SK-N-SH (cell line): Measurements from ENCODE around the gene ID4.

Experiments
- CTCF ChIP-seq: fragments of 200-600 bp; sonication (generic); IDR thresholded peaks from 2 replicates; pipeline ENCODE4 v1.6.1; 2017; ENCODE audit warnings: antibody characterized with exemption, mild to moderate bottlenecking, moderate library complexity
- EP300 ChIP-seq, 2 experiments: IDR thresholded peaks; 2 replicates each; pipeline versions ENCODE4 v1.4.0 to v1.6.1; 2012; ENCODE audit warnings: borderline replicate concordance in 1 of 2, low read depth in 1 of 2, low read length in 1 of 2
- EZH2phosphoT487 ChIP-seq: fragments of 200-600 bp; sonication (generic); IDR thresholded peaks from 2 replicates; pipeline ENCODE4 v1.6.1; 2017; ENCODE audit warnings: low read depth, mixed run types, mild to moderate bottlenecking, antibody characterized with exemption, moderate library complexity, borderline replicate concordance
- FOXJ3 ChIP-seq: sonication (generic); formaldehyde crosslinking; IDR thresholded peaks from 2 replicates; pipeline ENCODE4 v1.5.1; 2020; ENCODE audit warnings: mild to moderate bottlenecking, missing genetic modification reagents
- FOXM1 ChIP-seq: IDR thresholded peaks from 2 replicates; pipeline ENCODE4 v1.4.0; 2012; ENCODE audit warnings: low read depth, mild to moderate bottlenecking
- MAX ChIP-seq: IDR thresholded peaks from 2 replicates; pipeline ENCODE4 v1.4.0; 2012; ENCODE audit warnings: low read depth
- RCOR1 ChIP-seq: fragments of 150-350 bp; IDR thresholded peaks from 2 replicates; pipeline ENCODE4 v1.6.1; 2017; ENCODE audit warnings: antibody characterized with exemption, low read length
- YY1 ChIP-seq: IDR thresholded peaks from 2 replicates; pipeline ENCODE4 v1.4.0; 2012; ENCODE audit warnings: low read depth, mild to moderate bottlenecking

GRCh38 chr6:19811397-19812079 is 25.6 kb upstream of the ID4 start:
- TF ChIP-seq FOXJ3 (CRISPR knock-in tag): no peak
- TF ChIP-seq CTCF: no peak
- no peak for TF ChIP-seq FOXM1
- TF ChIP-seq MAX: no peak
- TF ChIP-seq EP300 (IDR thresholded peaks at IDR 0.05; ENCODE audit: borderline replicate concordance in 1 of 2, low read depth in 1 of 2, low read length in 1 of 2): no peak
- no peak for TF ChIP-seq RCOR1
- TF ChIP-seq EZH2phosphoT487: no peak
- TF ChIP-seq YY1: no peak
